ENCODE measurements around the gene MFSD11. TPM values are rescaled to one million over a fixed set of nuclear protein-coding genes. Genes with fewer than 3 reads are reported as not detected.

MFSD11 gene
- total RNA-seq, 1 experiment from 2014 or later: 24.9 TPM

DNA sequence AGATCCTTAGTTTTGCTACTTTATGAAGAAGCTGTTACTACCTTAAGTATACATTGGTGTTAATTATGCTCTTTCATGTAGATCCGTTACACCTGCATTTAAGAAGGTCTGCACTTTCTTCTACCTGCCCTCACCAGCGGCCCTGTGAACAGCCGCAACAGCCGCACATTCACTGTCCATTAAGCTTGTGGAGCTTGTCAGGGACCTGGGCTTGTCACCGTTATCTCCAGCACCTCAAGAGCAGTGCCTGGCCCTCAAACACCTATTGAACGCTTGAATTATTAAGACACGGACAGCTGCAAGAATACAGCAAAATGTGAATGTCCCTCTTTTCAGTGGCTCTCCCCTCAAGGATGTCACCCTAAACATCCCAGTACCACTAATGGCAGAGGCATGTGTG lies 24.2 kb upstream of the MFSD11 start:
- RAD21 ChIA-PET (ENCODE audit: low non-redundant PET in 1 of 2, low total read pairs in 2 of 2, uncharacterized antibody in 2 of 2, unreplicated experiment in 2 of 2): interaction anchor here in 1 of 2 experiments (0.6 kb wide), 1 partner anchor 15 kb away, joined by 4 read pairs; no protein-coding TSS in a partner anchor
- DNase-seq (ENCODE audit: low read depth, low spot score) (no peak), ATAC-seq (no peak)
- TF ChIP-seq JUND (IDR thresholded peaks at IDR 0.05) (no peak), ELF1 (IDR thresholded peaks at IDR 0.05; ENCODE audit: borderline replicate concordance, low read depth) (no peak), EZH2phosphoT487 (IDR thresholded peaks at IDR 0.05; ENCODE audit: borderline replicate concordance) (no peak), FOSL1 (IDR thresholded peaks at IDR 0.05; ENCODE audit: low read depth) (no peak), EZH2 (IDR thresholded peaks at IDR 0.05) (no peak), RAD21 (IDR thresholded peaks at IDR 0.05; ENCODE audit: low read depth) (no peak), SRF (IDR thresholded peaks at IDR 0.05; ENCODE audit: low read depth) (no peak), SIN3A (IDR thresholded peaks at IDR 0.05; ENCODE audit: low read depth) (no peak), ZNF274 (IDR thresholded peaks at IDR 0.05; ENCODE audit: low read depth, low read length) (no peak), YY1 (IDR thresholded peaks at IDR 0.05; ENCODE audit: extremely low read depth, insufficient replicate concordance, low read depth, low read length) (no peak), TCF7L2 (IDR thresholded peaks at IDR 0.05; ENCODE audit: borderline replicate concordance, extremely low read depth, insufficient read depth, insufficient read length) (no peak), CBX3 (IDR thresholded peaks at IDR 0.05; ENCODE audit: low read depth) (no peak), POLR2AphosphoS5 (IDR thresholded peaks at IDR 0.05; ENCODE audit: low read depth, low read length) (no peak), ZFX (IDR thresholded peaks at IDR 0.05) (no peak), SP1 (IDR thresholded peaks at IDR 0.05; ENCODE audit: low read depth) (no peak), CEBPB (IDR thresholded peaks at IDR 0.05; ENCODE audit: low read depth) (no peak), EGR1 (IDR thresholded peaks at IDR 0.05; ENCODE audit: low read depth) (no peak)
- TF ChIP-seq, protein P1, sequence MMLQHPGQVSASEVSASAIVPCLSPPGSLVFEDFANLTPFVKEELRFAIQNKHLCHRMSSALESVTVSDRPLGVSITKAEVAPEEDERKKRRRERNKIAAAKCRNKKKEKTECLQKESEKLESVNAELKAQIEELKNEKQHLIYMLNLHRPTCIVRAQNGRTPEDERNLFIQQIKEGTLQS (IDR thresholded peaks at IDR 0.05): no peak
- TF ChIP-seq, protein P2, sequence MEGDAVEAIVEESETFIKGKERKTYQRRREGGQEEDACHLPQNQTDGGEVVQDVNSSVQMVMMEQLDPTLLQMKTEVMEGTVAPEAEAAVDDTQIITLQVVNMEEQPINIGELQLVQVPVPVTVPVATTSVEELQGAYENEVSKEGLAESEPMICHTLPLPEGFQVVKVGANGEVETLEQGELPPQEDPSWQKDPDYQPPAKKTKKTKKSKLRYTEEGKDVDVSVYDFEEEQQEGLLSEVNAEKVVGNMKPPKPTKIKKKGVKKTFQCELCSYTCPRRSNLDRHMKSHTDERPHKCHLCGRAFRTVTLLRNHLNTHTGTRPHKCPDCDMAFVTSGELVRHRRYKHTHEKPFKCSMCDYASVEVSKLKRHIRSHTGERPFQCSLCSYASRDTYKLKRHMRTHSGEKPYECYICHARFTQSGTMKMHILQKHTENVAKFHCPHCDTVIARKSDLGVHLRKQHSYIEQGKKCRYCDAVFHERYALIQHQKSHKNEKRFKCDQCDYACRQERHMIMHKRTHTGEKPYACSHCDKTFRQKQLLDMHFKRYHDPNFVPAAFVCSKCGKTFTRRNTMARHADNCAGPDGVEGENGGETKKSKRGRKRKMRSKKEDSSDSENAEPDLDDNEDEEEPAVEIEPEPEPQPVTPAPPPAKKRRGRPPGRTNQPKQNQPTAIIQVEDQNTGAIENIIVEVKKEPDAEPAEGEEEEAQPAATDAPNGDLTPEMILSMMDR (IDR thresholded peaks at IDR 0.05 in 2 of 3, conservative IDR thresholded peaks at IDR 0.05 in 1 of 3; ENCODE audit: borderline replicate concordance in 1 of 3, insufficient read depth in 1 of 3, low read depth in 2 of 3, low read length in 2 of 3): no peak
- POLR2A ChIA-PET: interaction anchor here (1.1 to 2.0 kb wide), 2 partner anchors 19 to 42 kb away, joined by 3 to 5 read pairs; no protein-coding TSS in a partner anchor
- no peak overlapping the region for H2AFZ ChIP-seq (ENCODE audit: low read depth, low read length, poor library complexity, severe bottlenecking)
- peaks cover 21% of the 10 kb centered on the region for H3K79me2 ChIP-seq (ENCODE audit: insufficient read depth, low read length)
- H3K9me3 ChIP-seq (ENCODE audit: control insufficient read depth in 1 of 2, insufficient read depth in 1 of 2, low read depth in 1 of 2, low read length in 2 of 2): no peaks in the 10 kb centered on the region
- intact Hi-C loops (cut with micrococcal nuclease): loop anchor here (1.0 kb wide), 1 partner anchor 190 kb away; no protein-coding TSS in a partner anchor
- no peaks in the 10 kb centered on the region for H3K9me2 ChIP-seq (ENCODE audit: insufficient read depth)
- H3K9ac ChIP-seq (ENCODE audit: low read length): no peak overlapping the region
- no TSS peak for BruUV-seq (replicated peaks)
- peaks cover 19 to 26% of the 10 kb centered on the region in 2 experiments for H3K4me1 ChIP-seq (ENCODE audit: control insufficient read depth in 1 of 2, insufficient read depth in 2 of 2, low read length in 2 of 2)
- peaks cover 4% of the 10 kb centered on the region; the same call in 1 of the 2 replicates for H4K20me1 ChIP-seq (ENCODE audit: insufficient read depth)
- no peaks in the 10 kb centered on the region for H3K27me3 ChIP-seq (ENCODE audit: insufficient read depth, low read length)
- no peak overlapping the region for H3K4me3 ChIP-seq (replicated peaks in 1 of 2; ENCODE audit: low read depth in 1 of 2, low read length in 2 of 2)
- no peak overlapping the region for H3K27ac ChIP-seq (ENCODE audit: low read depth, low read length)
- H3K4me2 ChIP-seq (ENCODE audit: low read length): no peak overlapping the region
- CTCF ChIA-PET: interaction anchor here (0.5 to 1.8 kb wide), 7 partner anchors 12 to 191 kb away, joined by 3 to 14 read pairs (median 3); partner anchors contain the start of genes PRCD and ST6GALNAC2
- peaks cover 34 to 42% of the 10 kb centered on the region in 2 experiments for H3K36me3 ChIP-seq (ENCODE audit: control insufficient read depth in 1 of 2, insufficient read depth in 2 of 2, low read length in 2 of 2)

Measured in HCT116 (cell line).